Sigmoid colon (tissue), 4 donors: Measurements from ENCODE around the gene MLLT6.

Source experiments
- EP300 ChIP-seq, 4 donors: sonication (generic); formaldehyde crosslinking; IDR thresholded peaks; one replicate each; pipeline ENCODE4 v1.6.1; 2017; ENCODE audit warnings: antibody characterized with exemption in 4 of 4
- POLR2A ChIP-seq, 2 donors: fragments of 450-650 bp; IDR thresholded peaks; one replicate each; pipeline ENCODE4 v1.6.1; 2016; ENCODE audit warnings: antibody characterized with exemption in 2 of 2, mild to moderate bottlenecking in 2 of 2, moderate library complexity in 2 of 2
- TF ChIP-seq, protein P1 (sequence below), 4 experiments: fragments of 450-650 bp in 3 of 4; fragments of 200-600 bp in 1 of 4; IDR thresholded peaks; one replicate each; pipeline ENCODE4 v1.5.1; 2016 to 2019; ENCODE audit warnings: antibody characterized with exemption in 4 of 4, mild to moderate bottlenecking in 3 of 4, moderate library complexity in 2 of 4

GRCh38 chr17:38681096-38681495 lies 24.0 kb upstream of the MLLT6 start:
- TF ChIP-seq, protein P1, sequence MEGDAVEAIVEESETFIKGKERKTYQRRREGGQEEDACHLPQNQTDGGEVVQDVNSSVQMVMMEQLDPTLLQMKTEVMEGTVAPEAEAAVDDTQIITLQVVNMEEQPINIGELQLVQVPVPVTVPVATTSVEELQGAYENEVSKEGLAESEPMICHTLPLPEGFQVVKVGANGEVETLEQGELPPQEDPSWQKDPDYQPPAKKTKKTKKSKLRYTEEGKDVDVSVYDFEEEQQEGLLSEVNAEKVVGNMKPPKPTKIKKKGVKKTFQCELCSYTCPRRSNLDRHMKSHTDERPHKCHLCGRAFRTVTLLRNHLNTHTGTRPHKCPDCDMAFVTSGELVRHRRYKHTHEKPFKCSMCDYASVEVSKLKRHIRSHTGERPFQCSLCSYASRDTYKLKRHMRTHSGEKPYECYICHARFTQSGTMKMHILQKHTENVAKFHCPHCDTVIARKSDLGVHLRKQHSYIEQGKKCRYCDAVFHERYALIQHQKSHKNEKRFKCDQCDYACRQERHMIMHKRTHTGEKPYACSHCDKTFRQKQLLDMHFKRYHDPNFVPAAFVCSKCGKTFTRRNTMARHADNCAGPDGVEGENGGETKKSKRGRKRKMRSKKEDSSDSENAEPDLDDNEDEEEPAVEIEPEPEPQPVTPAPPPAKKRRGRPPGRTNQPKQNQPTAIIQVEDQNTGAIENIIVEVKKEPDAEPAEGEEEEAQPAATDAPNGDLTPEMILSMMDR (IDR thresholded peaks at IDR 0.05), result no peak
- TF ChIP-seq POLR2A (IDR thresholded peaks at IDR 0.05) (no peak), EP300 (IDR thresholded peaks at IDR 0.05) (no peak)
